Raji (cell line): ENCODE results near the gene BRAP.

ENCODE experiments used
- POLR2A ChIP-seq: IDR thresholded peaks from 2 replicates; pipeline ENCODE4 v1.6.1; 2011; ENCODE audit warnings: low read depth, low read length, control low read depth; ENCODE audit not compliant: insufficient read depth

BRAP gene

GRCh38 chr12:111638556-111638955 lies 47.2 kb downstream of the BRAP start:
- TF ChIP-seq POLR2A: no peak

DNA sequence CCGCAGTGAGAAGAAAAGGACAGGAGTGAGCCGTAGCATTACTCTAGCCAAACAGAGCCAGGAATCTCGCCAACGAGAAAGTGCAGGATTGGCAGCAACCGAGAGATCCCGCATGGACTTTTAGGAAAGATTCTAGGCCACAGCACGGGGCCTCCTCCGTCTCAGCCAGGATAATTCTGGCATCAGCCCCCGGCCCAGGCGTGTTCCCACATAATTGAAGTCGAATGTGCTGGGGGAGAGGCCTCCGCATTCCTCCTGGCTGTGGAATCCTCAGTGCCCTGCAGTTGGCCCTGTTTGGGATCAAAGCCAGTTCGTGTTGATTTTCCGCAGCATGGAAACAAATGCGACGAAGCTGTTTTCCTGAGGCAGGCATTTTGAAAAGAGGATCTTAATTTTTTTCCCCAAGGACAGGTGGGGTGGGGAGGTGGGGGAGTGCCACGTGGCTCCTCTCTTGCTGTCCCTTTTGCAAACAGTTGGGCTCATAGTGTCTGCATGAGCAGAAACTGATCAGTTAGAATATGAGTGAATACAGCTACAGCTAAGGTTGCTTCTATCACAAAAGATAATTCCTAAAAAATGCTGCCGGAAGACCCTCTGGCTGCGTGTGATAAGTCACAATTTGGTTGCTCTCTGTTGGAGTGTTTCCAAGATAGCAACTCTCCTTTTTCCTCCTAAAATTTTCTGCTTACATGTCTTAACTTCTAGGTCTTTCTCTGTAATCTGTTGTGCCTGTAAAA lies 49.4 kb downstream of the BRAP start:
- no peak for TF ChIP-seq POLR2A

DNA sequence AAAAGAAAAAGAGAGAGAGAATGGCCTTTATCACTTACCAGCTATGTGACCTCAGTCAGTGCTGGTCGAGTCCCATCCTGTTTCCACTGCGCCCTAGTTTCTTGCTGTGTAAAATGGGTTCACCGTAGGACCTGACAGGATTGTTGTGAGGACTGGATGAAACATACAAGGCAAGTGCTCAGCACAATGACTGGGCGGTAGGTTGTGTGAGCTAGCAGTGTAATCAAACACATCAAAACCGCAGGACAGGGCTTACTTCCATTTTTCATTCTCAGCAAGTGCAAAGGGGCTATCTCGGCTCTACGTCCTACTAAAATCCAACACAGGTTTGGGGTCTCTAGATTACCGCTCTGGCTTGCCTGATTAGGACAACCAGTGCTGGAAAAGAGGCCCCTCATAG lies 50.2 kb downstream of the BRAP start:
- no peak for TF ChIP-seq POLR2A

DNA sequence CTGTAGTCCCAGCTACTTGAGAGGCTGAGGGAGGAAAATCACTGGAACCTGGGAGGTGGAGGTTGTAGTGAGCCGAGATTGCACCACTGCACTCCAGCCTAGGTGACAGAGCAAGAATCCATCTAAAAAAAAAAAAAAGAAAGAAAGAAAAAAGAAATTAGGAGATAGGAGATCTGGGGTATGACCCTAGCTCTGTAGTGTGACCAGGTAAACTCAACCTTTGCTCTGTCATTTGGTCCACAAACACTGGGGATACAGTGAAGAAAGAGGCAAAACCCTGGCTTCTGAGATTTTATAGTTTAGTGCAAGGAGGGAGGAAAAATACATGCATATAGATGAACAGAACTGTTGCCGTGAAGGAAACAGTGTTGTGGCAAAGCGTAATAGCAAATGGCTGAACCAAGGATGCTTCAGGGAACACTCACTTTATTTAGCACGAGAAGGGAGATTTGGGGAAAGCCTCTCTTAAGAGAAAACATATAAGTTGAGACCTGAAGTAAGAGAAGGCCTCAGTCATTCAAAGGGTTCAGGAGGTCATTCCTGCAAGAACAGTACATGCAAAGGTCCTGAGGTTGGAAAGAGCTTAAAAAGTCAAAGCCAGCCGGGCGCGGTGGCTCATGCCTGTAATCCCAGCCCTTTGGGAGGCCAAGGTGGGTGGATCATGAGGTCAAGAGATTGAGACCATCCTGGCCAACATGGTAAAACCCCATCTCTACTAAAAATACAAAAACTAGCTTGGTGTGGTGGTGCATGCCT lies 57.1 kb downstream of the BRAP start:
- no peak for TF ChIP-seq POLR2A

DNA sequence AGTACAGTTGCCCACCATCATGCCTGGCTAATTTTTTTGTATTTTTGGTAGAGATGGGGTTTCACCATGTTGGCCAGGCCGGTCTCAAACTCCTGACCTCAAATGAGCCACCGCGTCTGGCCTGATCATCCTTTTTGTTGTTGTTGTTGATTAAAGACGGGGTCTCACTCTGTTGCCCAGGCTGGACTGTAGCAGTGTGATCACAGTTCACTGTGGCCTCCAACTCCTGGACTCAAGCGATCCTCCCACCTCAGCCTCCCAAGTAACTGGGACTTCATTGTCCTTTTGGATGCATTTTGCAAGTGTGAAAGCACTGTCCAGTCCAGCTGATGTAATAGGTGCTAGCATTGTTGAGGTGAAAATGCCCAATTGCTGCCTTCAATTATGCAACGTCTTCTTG lies 59.5 kb downstream of the BRAP start:
- no peak for TF ChIP-seq POLR2A

- TF ChIP-seq POLR2A: no peak
These were observed 61.2 kb downstream of the BRAP start for GRCh38 chr12:111624540-111624939.

DNA sequence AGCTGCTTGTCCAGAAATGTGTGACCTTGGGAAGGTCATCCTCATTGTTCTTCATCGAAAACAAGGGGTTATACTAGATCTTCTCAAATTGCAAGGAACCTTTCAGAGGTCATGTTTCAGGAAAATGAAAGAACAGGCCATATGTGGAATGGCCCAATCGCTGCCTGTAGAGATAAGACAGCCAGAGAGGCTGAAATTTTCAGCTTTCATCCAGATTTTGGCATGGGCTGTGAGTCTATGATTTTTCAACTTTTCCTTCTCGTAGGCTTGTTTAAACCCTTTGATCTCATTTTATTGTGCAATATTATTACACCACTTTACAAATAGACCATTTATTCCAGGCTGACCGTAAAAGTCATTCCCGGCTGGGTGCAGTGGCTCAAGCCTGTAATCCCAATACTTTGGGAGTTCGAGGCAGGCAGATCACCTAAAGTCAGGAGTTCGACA lies 69.6 kb downstream of the BRAP start:
- no peak for TF ChIP-seq POLR2A

DNA sequence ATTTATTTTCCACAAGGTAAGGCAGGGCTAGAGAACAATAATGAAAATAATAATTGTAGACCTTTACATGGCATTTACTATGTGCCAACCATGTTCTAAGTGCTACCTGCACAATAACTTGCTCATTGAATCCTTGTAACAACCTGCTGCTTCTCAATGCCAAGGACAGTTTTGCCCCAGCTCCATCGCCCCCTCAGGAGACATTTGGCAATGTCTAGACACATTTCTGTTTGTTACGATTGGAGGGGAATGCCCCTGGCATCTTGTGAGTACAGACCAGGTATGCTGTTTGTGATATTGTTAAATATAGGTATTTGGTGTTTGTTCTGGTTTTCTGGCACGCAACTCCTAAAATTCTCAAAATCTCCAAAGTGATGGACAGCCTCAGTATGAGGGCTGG lies 78.5 kb downstream of the BRAP start:
- no peak for TF ChIP-seq POLR2A

DNA sequence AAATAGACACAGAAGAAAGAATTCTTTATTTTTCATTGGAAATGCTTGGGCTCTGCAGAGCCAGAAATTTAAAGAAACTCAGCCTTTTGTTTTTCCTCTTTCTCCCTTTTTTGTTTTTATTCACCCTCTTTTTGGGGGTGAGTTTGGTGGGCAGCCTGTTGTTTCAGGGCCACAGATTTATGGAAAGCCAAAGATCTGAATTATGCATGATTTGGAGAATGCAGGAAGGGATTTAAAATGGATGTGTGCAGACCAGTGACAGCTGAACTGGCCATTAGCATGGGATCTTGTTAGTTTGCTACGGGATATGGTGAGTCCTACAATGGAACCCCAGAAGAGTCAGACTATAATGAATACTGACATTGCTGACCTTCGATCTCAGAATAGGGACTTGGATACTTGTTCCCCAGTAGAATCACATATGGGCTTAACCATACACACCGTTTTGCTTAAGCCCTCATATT lies 79.0 kb downstream of the BRAP start:
- TF ChIP-seq POLR2A: no peak

- TF ChIP-seq POLR2A: no peak
These were observed 79.6 kb downstream of the BRAP start for GRCh38 chr12:111605911-111606766.

DNA sequence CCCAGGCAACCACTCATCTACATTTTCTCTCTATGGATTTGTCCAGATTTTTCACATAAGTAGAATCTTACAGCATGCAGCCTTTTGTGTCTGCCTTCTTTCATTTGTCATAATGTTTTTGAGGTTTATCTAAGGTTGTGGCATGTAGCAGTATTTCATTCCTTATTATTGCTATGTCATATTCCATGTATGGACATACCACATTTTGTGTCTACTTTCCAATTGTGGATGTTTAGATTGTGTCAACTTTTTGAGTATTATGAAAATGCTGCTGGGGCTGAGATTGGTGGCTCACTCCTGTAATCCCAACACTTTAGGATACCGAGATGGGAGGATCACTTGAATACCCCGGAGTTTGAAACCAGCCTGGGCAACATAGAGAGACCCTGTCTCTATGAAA lies 83.4 kb downstream of the BRAP start:
- no peak for TF ChIP-seq POLR2A

DNA sequence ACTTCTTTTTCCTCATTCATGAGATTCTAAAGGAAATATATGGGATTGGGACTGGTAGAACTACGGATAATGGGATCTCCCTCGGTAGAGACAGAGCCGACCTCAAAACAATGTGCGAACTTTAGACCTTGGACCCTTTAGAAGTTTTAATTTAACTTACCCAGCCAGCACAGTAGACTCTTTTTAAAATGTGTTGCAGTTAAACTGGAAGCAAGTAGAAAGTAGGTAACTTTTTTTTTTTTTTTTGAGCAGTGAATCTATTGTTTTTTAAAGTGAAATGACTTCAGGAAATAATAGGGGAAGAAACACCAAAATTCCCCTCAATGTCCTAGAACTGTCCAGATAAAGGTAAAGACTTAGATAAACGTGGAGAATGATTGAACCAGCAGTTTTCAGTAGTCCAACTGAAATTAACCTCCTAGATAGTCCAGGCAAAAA lies 85.5 kb downstream of the BRAP start:
- no peak for TF ChIP-seq POLR2A

DNA sequence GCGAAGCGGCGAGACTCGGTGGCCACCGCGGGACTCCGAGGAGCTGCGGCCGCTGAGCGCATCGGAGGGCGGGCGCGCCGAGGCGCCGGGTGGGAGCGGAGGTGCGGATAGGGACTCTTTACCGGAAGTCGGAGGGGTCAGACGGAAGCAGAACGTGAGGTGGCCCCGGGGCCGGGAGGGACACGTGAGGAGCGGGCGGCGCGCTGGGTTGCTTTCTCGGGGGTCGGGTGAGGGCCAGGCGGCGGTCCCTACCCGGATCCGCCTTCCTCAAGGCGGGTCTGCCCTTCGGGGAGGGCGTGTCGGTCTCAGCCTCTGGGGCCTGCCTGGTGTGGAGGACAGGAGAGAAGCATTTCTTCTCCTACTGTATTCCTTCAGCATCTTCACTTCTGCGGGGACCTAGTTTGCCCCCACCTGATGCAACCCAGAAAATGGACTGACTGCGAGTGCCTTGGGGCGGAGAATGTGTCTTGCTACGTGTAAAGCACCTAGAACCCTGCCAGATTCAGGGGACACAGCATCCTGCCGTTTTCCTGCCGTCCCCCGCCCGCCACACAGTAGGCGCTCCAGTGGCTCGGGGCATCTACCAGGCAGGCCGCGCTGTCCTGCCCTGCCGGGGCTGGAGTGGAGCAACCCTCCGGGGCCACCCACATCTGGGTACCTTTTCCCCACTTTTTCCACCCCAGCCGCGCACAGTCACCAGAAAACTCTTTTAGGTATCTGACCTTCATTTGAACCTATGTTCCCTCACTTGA lies 86.1 kb downstream of the BRAP start:
- TF ChIP-seq POLR2A: peak; percentile 97

GRCh38 chr12:111598637-111599452 lies 86.9 kb downstream of the BRAP start, which contains the start of gene ATXN2:
TSS of gene ATXN2 (minus strand) at chr12:111599315. CDS start at chr12:111599034, 281 bp downstream.
- TF ChIP-seq POLR2A: no peak
